ENCODE results near the gene NINL.

GRCh38 chr20:25499031-25499430 lies 86.3 kb downstream of the NINL start:
- no peak for TF ChIP-seq RAD21 (IDR thresholded peaks at IDR 0.05 in 1 of 2, conservative IDR thresholded peaks at IDR 0.05 in 1 of 2; ENCODE audit: low read depth in 2 of 2, low read length in 2 of 2)
- TF ChIP-seq EGR1 (IDR thresholded peaks at IDR 0.05; ENCODE audit: borderline replicate concordance, low read depth, low read length): no peak
- TF ChIP-seq CTCF (IDR thresholded peaks at IDR 0.05; ENCODE audit: control extremely low read depth in 1 of 3, insufficient read depth in 1 of 3, low read depth in 1 of 3, low read length in 3 of 3): no peak
- no peak for TF ChIP-seq POLR2A (IDR thresholded peaks at IDR 0.05; ENCODE audit: control extremely low read depth in 1 of 2, low read depth in 2 of 2, low read length in 2 of 2)
- no peak for TF ChIP-seq SP2 (IDR thresholded peaks at IDR 0.05; ENCODE audit: low read length)
- TF ChIP-seq USF2 (IDR thresholded peaks at IDR 0.05; ENCODE audit: low read length): no peak
- TF ChIP-seq SUZ12 (IDR thresholded peaks at IDR 0.05; ENCODE audit: low read length): no peak
- no peak for TF ChIP-seq RNF2 (IDR thresholded peaks at IDR 0.05; ENCODE audit: borderline replicate concordance, low read depth, low read length, missing control alignments, poor library complexity, severe bottlenecking)
- no peak for TF ChIP-seq CHD7 (IDR thresholded peaks at IDR 0.05; ENCODE audit: insufficient replicate concordance, low read length)
- no peak for TF ChIP-seq NRF1 (IDR thresholded peaks at IDR 0.05; ENCODE audit: low read depth, low read length)
- no peak for TF ChIP-seq EZH2 (IDR thresholded peaks at IDR 0.05; ENCODE audit: low read depth, low read length, severe bottlenecking)
- no peak for TF ChIP-seq SP1 (IDR thresholded peaks at IDR 0.05; ENCODE audit: low read depth, low read length)
- TF ChIP-seq RXRA (IDR thresholded peaks at IDR 0.05; ENCODE audit: insufficient read depth, low read depth, low read length): no peak
